HG03469 (cell line): ENCODE data around the gene OSTM1.

Source experiments
- ATAC-seq: cut with Tn5 transposase; IDR thresholded peaks from one replicate; pipeline ENCODE4 v1.9.1; 2021; ENCODE audit warnings: mild to moderate bottlenecking, moderate library complexity, moderate number of reproducible peaks; ENCODE audit not compliant: unreplicated experiment

Gene OSTM1

DNA sequence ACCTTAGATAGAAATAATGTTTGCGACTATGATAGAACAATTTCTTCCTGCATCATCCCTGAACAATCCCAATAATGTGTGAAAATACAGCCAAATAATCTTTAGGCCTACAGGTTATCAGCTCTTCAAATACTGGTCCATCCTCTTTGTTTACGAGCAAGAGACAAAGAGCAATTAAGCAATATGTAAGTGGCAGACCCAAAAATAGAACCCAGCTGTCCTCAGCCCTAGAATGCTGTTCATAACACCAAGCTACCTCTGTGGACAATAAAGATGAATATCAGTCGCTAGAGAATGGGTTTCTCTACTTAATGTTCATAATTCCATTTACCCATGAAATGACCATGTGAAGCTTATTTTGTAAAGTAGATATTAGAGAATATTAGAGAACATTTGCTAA, 28.4 kb upstream of the OSTM1 start:
- ATAC-seq: no peak

- no peak for ATAC-seq
Measured at GRCh38 chr6:108100003-108100402, 25.5 kb upstream of the OSTM1 start.

DNA sequence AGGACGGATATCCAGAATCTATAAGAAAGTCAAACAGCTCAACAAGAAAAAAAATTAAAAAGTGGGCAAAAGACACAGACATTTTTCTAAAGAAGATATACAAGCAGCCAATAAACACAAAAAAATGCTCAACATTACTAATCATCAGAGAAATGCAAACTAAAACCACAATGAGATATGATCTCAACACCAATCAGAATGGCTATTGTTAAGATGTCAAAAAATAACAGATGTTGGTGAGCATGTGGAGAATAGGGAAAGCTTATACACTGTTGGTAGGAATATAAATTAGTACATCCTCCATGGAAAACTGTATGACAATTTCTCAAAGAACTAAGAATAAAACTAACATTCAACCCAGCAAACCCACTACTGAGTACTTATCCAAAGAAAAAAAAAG, 23.3 kb upstream of the OSTM1 start:
- no peak for ATAC-seq

DNA sequence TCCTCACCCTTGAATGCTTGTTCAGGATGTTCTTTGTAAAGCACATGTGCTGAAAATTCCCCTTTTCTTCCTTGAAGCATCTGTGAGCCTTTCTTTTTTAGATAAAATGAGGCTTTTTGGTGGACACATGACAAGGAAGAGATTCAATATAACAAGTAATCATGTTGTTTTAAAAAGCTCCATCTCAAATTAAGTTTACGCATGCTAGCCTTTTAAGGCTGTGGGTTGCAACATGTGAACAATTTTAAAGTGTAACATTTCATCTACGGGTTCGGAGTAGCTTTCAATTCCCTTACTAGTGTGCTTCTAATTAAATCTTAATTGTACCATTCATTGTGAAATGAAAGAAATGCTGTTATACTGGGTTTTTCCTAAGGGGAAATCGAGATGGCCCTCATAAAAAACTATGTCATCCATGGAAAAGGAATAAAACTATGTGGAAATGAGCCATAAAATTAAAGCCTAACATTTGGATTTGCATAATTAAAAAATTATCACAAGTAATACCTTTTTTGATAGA, 19.3 kb upstream of the OSTM1 start:
- ATAC-seq: no peak

DNA sequence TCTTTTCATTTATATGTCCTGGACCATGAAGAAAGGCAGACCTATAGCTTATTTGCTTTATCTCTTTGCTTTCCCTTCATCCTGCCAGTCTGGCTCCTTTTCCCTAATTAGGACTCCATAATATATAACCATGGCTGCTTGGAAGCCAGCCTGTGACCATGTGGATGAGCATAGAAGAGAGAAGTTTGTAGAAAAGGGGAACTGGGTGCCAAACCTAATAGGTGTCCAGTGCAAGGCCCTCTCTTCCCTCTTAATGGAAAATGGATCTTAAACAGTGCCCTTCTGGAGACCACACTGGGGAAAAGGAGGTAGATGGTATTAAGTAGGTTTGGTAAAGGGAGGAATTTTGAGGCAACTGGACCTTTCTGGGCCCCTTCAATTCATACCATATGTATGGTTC, 16.7 kb upstream of the OSTM1 start:
- ATAC-seq: no peak

DNA sequence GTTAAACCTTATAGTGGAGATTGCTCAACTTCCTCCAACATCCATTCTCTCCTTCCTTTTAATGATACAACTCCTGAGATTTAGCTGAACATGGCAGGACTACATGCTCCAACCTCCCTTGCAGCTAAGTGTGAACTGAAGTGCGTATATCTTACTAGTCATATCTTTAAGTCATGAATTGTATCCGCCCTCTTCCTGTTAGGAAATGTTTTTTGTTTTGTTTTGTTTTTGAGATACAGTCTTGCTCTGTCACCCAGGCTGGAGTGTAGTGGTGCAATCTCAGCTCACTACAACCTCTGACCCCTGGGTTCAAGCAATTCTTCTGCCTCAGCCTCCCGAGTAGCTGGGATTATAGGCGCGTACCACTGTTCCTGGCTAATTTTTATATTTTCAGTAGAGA, 8.8 kb upstream of the OSTM1 start:
- no peak for ATAC-seq

DNA sequence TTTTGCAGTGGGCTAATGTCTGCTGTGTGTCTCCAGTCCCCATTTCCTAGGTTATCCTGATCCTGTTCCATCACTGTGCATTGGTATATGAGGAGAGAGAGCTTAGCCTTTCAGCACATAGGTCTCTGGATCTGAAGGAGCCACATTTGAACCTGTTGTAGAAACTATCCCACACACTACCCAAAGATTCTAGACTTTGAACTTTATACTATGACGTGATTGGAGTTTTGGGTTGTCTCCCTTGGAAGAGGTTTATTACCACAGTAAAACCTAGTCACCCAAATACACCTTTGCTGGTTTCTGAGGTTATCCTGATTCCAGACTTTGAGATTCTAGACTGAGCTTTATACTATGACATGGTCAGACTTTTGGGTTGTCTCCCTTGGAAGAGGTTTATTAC, 8.0 kb upstream of the OSTM1 start:
- no peak for ATAC-seq

GRCh38 chr6:108080010-108080780, 5.7 kb upstream of the OSTM1 start:
- no peak for ATAC-seq

GRCh38 chr6:108078191-108078590, 3.6 kb upstream of the OSTM1 start:
- no peak for ATAC-seq

- ATAC-seq: peak; percentile 13
Measured at GRCh38 chr6:108074057-108074358, 533 bp downstream of the OSTM1 start.

DNA sequence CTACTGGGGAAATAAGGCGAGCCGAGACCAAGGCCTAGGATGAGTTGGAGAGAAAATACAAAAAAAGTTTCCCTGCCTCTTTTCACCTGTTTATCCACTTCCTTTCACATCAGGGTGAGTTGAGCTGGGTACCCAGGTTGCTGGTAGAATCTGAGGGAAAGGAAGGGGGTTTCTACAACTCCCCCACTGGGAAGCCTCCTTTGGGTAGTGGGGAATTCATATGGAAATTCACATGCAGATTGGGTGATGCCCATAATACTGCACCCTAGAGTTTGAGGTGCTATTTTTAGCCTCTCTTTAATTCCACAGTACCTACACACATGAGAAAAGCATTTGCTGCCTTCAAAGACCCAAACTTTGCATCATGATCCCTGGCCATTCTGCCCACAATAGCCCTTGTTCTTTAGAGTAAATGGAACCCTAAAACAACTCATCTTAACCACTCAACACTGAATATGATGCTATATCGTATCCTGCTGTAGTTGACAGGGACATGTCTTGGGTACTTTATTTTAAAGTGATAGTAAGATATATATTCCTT, 2.7 kb downstream of the OSTM1 start:
- no peak for ATAC-seq

- ATAC-seq: peak; percentile 84
Measured at GRCh38 chr6:108068618-108069017, 5.9 kb downstream of the OSTM1 start.

GRCh38 chr6:108068182-108068581, 6.4 kb downstream of the OSTM1 start:
- ATAC-seq: no peak

DNA sequence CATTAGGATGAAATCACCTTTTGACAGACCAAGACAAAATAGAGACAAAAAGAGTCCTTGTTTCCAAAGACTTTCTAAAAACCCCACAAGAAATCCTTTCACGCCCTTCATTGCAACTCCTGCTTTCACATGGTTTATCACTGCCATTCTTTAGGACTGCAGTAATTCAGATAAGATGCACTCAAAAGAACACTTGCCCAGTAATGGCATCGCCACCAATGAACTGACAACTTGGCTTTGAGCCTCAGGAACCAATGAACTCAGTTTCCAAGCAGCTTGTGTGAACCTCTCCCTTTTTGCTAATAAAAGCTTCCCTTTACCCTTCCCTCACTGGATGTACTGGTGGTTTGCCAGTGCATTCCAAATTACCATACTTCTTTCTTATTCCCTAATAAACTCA, 21.8 kb downstream of the OSTM1 start:
- ATAC-seq: no peak

GRCh38 chr6:108051481-108051880, 23.1 kb downstream of the OSTM1 start:
- no peak for ATAC-seq

DNA sequence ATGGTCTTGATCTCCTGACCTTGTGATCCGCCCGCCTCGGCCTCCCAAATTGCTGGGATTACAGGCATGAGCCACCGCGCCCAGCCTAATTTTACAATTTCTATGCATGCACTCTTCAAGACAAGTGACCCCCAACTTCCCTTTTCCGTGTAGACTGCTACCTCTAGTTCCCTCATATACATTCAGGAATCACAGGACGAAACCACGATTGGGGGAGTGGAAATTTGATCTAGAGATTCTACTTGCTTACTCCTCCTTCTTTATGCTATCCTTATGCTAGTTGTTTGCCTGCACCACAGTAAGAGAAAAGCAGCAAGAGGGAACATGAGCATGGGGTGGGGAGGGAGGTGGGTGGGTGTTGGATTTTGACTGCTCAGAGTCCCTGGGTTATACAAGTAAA, 34.9 kb downstream of the OSTM1 start:
- ATAC-seq: no peak

DNA sequence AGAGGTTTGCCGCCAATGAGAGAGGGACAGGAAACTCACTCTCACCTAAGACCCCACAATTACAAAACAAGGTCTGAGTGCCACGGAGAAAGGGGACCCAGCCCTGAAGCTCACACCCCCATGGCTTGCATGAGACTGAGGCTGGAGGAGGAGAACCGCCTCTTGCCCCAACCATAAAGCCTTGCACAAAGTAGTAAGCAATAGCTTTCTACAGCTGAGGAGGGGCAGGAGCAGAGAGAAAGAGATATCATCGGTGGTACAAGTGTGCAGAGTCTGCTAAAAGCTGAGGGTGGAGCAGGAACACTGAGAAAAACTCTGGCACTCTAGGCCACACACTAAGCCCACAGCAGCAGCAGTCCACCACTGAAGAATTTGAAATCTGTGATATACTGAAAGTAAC, 37.7 kb downstream of the OSTM1 start:
- no peak for ATAC-seq

- no peak for ATAC-seq
Measured at GRCh38 chr6:108031968-108032367, 42.6 kb downstream of the OSTM1 start.

DNA sequence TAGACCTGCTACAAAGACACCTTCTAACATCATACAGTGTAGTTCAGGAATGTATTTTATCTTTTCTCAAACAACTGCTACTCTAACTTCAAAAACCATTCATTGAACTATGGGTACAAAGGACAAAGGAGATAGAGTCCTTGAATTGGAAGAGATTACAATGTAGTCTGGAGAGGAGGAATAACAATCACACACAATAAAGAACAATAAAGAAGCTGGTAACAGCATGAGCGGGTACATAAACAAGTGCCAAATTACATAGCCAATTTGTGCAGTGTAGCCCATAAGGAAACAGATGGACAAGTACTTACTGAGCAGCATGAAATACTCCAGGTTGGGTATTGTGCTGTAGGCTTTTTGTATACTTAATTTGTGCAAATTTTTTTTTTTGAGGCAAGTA, 44.3 kb downstream of the OSTM1 start:
- no peak for ATAC-seq

DNA sequence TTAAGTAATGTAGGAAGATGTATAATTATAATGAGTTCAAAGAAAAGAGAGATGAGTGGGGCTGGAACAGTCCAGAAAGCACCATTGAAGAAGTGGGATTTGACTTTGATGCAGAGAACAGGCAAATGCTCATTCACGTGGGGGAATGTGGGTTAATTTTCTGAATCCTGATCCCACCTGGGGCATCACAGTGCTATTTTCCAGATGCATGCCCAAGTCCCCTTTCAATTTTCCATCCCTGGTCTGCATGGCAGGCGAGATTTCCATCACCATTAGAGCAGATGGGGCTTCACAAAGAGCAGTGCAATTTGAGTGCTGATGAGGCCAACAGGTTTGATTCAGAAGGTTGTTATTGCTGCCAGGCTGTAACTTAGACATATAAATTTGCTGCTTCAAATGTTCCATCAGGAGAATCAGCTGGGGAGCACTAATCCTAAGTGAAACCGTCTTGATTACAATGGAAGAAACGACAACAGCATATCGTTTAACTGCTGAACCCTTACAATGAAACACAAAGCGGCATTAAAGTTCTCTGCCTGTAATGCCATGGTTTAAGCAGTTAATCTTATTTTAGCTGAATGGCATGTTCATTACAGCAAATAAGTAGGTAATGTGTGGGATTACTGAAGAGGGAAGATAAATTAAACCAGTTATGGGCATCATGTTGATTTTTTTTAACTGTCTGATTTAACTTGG, 45.2 kb downstream of the OSTM1 start:
- ATAC-seq: no peak

DNA sequence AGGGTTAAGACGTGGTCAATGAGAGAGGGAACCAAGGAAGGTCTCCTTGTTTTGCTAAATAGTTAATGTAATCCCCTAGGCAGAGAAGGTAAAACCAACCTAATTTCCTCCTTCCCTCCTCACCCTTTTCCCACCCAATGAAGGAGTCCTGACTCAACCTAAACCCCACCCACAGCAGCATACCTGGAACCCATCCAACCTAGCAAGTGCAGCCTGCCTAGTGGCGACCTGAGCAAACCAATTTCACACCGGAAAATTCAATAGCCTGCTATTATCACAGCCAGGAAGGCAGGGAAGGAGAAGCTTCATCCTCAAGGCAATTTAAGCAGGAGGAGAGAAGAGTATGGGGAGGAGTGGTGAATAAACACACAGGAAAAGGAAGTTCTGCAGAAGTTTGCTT, 46.9 kb downstream of the OSTM1 start:
- ATAC-seq: no peak

- ATAC-seq: no peak
Measured at GRCh38 chr6:108027056-108027455, 47.5 kb downstream of the OSTM1 start.
